ENCODE measurements around the gene IL34.

Gene IL34

GRCh38 chr16:70691223-70692129 lies 45.1 kb downstream of the IL34 start:
- Histone ChIP-seq H3K9me3 (ENCODE audit: control insufficient read depth, insufficient read depth, low read length) (no peaks in the 10 kb centered on the region), H3K4me1 (ENCODE audit: insufficient read depth, low read length) (peaks cover 42% of the 10 kb centered on the region), H3K36me3 (ENCODE audit: insufficient read depth, low read length) (no peaks in the 10 kb centered on the region), H3K9ac (ENCODE audit: low read depth, low read length) (no peak overlapping the region)

- Histone ChIP-seq H3K36me3 (ENCODE audit: insufficient read depth, low read length) (no peaks in the 10 kb centered on the region), H3K4me1 (ENCODE audit: insufficient read depth, low read length) (peaks cover 38% of the 10 kb centered on the region; the same call in 1 of the 2 replicates), H3K9me3 (ENCODE audit: control insufficient read depth, insufficient read depth, low read length) (no peaks in the 10 kb centered on the region), H3K9ac (ENCODE audit: low read depth, low read length) (no peak overlapping the region)
Measured at GRCh38 chr16:70692130-70692872, 45.9 kb downstream of the IL34 start.

- Histone ChIP-seq H3K36me3 (ENCODE audit: insufficient read depth, low read length) (no peaks in the 10 kb centered on the region), H3K4me1 (ENCODE audit: insufficient read depth, low read length) (peaks cover 34% of the 10 kb centered on the region; the same call in 1 of the 2 replicates), H3K9me3 (ENCODE audit: control insufficient read depth, insufficient read depth, low read length) (no peaks in the 10 kb centered on the region), H3K9ac (ENCODE audit: low read depth, low read length) (no peak overlapping the region)
Measured at GRCh38 chr16:70692873-70693671, 46.7 kb downstream of the IL34 start.

GRCh38 chr16:70694088-70694867 lies 47.9 kb downstream of the IL34 start:
- Histone ChIP-seq H3K9me3 (ENCODE audit: control insufficient read depth, insufficient read depth, low read length) (no peaks in the 10 kb centered on the region), H3K36me3 (ENCODE audit: insufficient read depth, low read length) (no peaks in the 10 kb centered on the region), H3K4me1 (ENCODE audit: insufficient read depth, low read length) (peaks cover 30% of the 10 kb centered on the region; the same call in 1 of the 2 replicates), H3K9ac (ENCODE audit: low read depth, low read length) (no peak overlapping the region)

- Histone ChIP-seq H3K36me3 (ENCODE audit: insufficient read depth, low read length) (no peaks in the 10 kb centered on the region), H3K9ac (ENCODE audit: low read depth, low read length) (no peak overlapping the region)
Measured at GRCh38 chr16:70694868-70695218, 48.5 kb downstream of the IL34 start.

GRCh38 chr16:70695331-70696070 lies 49.1 kb downstream of the IL34 start:
- H3K9ac ChIP-seq (ENCODE audit: low read depth, low read length), result no peak overlapping the region
- no peaks in the 10 kb centered on the region for H3K36me3 ChIP-seq (ENCODE audit: insufficient read depth, low read length)
- H3K4me1 ChIP-seq (ENCODE audit: insufficient read depth, low read length), result peaks cover 30% of the 10 kb centered on the region; the same call in 1 of the 2 replicates
- no peaks in the 10 kb centered on the region for H3K9me3 ChIP-seq (ENCODE audit: control insufficient read depth, insufficient read depth, low read length)

More at GRCh38 chr16:70694868-70695218, 48.5 kb downstream of the IL34 start:
- Histone ChIP-seq H3K4me1 (ENCODE audit: insufficient read depth, low read length) (peaks cover 30% of the 10 kb centered on the region; the same call in 1 of the 2 replicates), H3K9me3 (ENCODE audit: control insufficient read depth, insufficient read depth, low read length) (no peaks in the 10 kb centered on the region)

- no peaks in the 10 kb centered on the region for H3K36me3 ChIP-seq (ENCODE audit: insufficient read depth, low read length)
- peaks cover 30% of the 10 kb centered on the region; the same call in 1 of the 2 replicates for H3K4me1 ChIP-seq (ENCODE audit: insufficient read depth, low read length)
- no peaks in the 10 kb centered on the region for H3K9me3 ChIP-seq (ENCODE audit: control insufficient read depth, insufficient read depth, low read length)
- no peak overlapping the region for H3K9ac ChIP-seq (ENCODE audit: low read depth, low read length)
Measured at GRCh38 chr16:70696355-70696754, 50.0 kb downstream of the IL34 start.

GRCh38 chr16:70696952-70697593 lies 50.7 kb downstream of the IL34 start:
- H3K36me3 ChIP-seq (ENCODE audit: insufficient read depth, low read length), result no peaks in the 10 kb centered on the region
- H3K9me3 ChIP-seq (ENCODE audit: control insufficient read depth, insufficient read depth, low read length), result no peaks in the 10 kb centered on the region
- H3K9ac ChIP-seq (ENCODE audit: low read depth, low read length), result no peak overlapping the region
- H3K4me1 ChIP-seq (ENCODE audit: insufficient read depth, low read length), result peaks cover 30% of the 10 kb centered on the region; the same call in 1 of the 2 replicates

- Histone ChIP-seq H3K9ac (ENCODE audit: low read depth, low read length) (no peak overlapping the region), H3K4me1 (ENCODE audit: insufficient read depth, low read length) (peaks cover 34% of the 10 kb centered on the region; the same call in 1 of the 2 replicates), H3K9me3 (ENCODE audit: control insufficient read depth, insufficient read depth, low read length) (no peaks in the 10 kb centered on the region), H3K36me3 (ENCODE audit: insufficient read depth, low read length) (no peaks in the 10 kb centered on the region)
Measured at GRCh38 chr16:70697594-70698170, 51.3 kb downstream of the IL34 start.

- Histone ChIP-seq H3K4me1 (ENCODE audit: insufficient read depth, low read length) (peaks cover 41% of the 10 kb centered on the region; the same call in 1 of the 2 replicates), H3K9ac (ENCODE audit: low read depth, low read length) (no peak overlapping the region), H3K36me3 (ENCODE audit: insufficient read depth, low read length) (no peaks in the 10 kb centered on the region), H3K9me3 (ENCODE audit: control insufficient read depth, insufficient read depth, low read length) (no peaks in the 10 kb centered on the region)
Measured at GRCh38 chr16:70698901-70699300, 52.5 kb downstream of the IL34 start.

- Histone ChIP-seq H3K9me3 (ENCODE audit: control insufficient read depth, insufficient read depth, low read length) (no peaks in the 10 kb centered on the region), H3K4me1 (ENCODE audit: insufficient read depth, low read length) (peaks cover 34% of the 10 kb centered on the region; the same call in 1 of the 2 replicates), H3K36me3 (ENCODE audit: insufficient read depth, low read length) (no peaks in the 10 kb centered on the region), H3K9ac (ENCODE audit: low read depth, low read length) (no peak overlapping the region)
Measured at GRCh38 chr16:70699696-70700095, 53.3 kb downstream of the IL34 start.
